NCI-H2227 (cell line): ENCODE data around the gene PLBD2.

Experiments used
- DNase-seq: peaks from one replicate; lab custom pipeline; 2025; ENCODE audit not compliant: unreplicated experiment; lab: John Stamatoyannopoulos, UW

PLBD2 gene

GRCh38 chr12:113392988-113393579 is 34.7 kb downstream of the PLBD2 start:
- DNase-seq: no peak

- DNase-seq: no peak
Observed at GRCh38 chr12:113393749-113394148, 35.4 kb downstream of the PLBD2 start.

GRCh38 chr12:113395119-113395518 is 36.7 kb downstream of the PLBD2 start:
- no peak for DNase-seq

GRCh38 chr12:113396200-113396599 is 37.8 kb downstream of the PLBD2 start:
- DNase-seq: no peak

GRCh38 chr12:113396828-113397496 is 38.6 kb downstream of the PLBD2 start:
- DNase-seq: no peak

GRCh38 chr12:113397497-113398197 is 39.3 kb downstream of the PLBD2 start:
- DNase-seq: no peak

- DNase-seq: no peak
Observed at GRCh38 chr12:113398346-113399290, 40.2 kb downstream of the PLBD2 start.

- DNase-seq: no peak
Observed at GRCh38 chr12:113399490-113399889, 41.1 kb downstream of the PLBD2 start.

GRCh38 chr12:113400362-113400761 is 42.0 kb downstream of the PLBD2 start:
- no peak for DNase-seq

GRCh38 chr12:113401066-113402000 is 42.9 kb downstream of the PLBD2 start:
- no peak for DNase-seq

GRCh38 chr12:113402586-113403260 is 44.3 kb downstream of the PLBD2 start:
- DNase-seq: no peak

GRCh38 chr12:113403435-113404415 is 45.3 kb downstream of the PLBD2 start, which contains the start of gene SDS:
SDS (minus strand) TSS chr12:113403887; CDS start chr12:113399708, 4,179 bp downstream.
- DNase-seq: no peak

GRCh38 chr12:113405694-113406093 is 47.3 kb downstream of the PLBD2 start:
- DNase-seq: no peak

GRCh38 chr12:113407931-113408600 is 49.7 kb downstream of the PLBD2 start:
- no peak for DNase-seq

GRCh38 chr12:113408756-113409298 is 50.4 kb downstream of the PLBD2 start:
- DNase-seq: no peak

- no peak for DNase-seq
Observed at GRCh38 chr12:113409462-113410124, 51.2 kb downstream of the PLBD2 start.

GRCh38 chr12:113413488-113413939 is 55.1 kb downstream of the PLBD2 start:
- no peak for DNase-seq
